NCI-H1105 treated with DMSO at 0.1 percent for 48 hours (cell line): ENCODE results near the gene FCGR2B.
"Not testable (repeated sequence)": the region's sequence is repeated elsewhere in the genome, so short reads cannot be mapped to it uniquely, and the experiment has no call there.

Source experiments
- DNase-seq: peaks from one replicate; lab custom pipeline; 2025; lab: John Stamatoyannopoulos, UW

The FCGR2B gene

GRCh38 chr1:161647507-161648360 is 15.2 kb upstream of the FCGR2B start:
- peak; percentile 26 for DNase-seq

GRCh38 chr1:161653541-161653940 is 9.4 kb upstream of the FCGR2B start:
- not testable (repeated sequence) for DNase-seq

GRCh38 chr1:161653971-161654370 is 9.0 kb upstream of the FCGR2B start:
- not testable (repeated sequence) for DNase-seq

- not testable (repeated sequence) for DNase-seq
These were observed 4.4 kb upstream of the FCGR2B start for GRCh38 chr1:161658524-161658923.

GRCh38 chr1:161661660-161662311 is 1.2 kb upstream of the FCGR2B start:
- DNase-seq, result not testable (repeated sequence)

- not testable (repeated sequence) for DNase-seq
These were observed 626 bp downstream of the FCGR2B start for GRCh38 chr1:161663569-161663968.

GRCh38 chr1:161664689-161665088 is 1.7 kb downstream of the FCGR2B start:
- DNase-seq, result not testable (repeated sequence)

GRCh38 chr1:161671045-161672020 is 8.4 kb downstream of the FCGR2B start:
- DNase-seq, result not testable (repeated sequence)

GRCh38 chr1:161673437-161673836 is 10.5 kb downstream of the FCGR2B start:
- not testable (repeated sequence) for DNase-seq

- DNase-seq, result not testable (repeated sequence)
These were observed 11.5 kb downstream of the FCGR2B start for GRCh38 chr1:161674447-161674846.

GRCh38 chr1:161674908-161675307 is 12.0 kb downstream of the FCGR2B start:
- DNase-seq, result not testable (repeated sequence)

- no peak for DNase-seq
These were observed 13.5 kb downstream of the FCGR2B start for GRCh38 chr1:161676441-161676840.

- DNase-seq, result no peak
These were observed 14.2 kb downstream of the FCGR2B start for GRCh38 chr1:161676958-161677689.

GRCh38 chr1:161678500-161678899 is 15.6 kb downstream of the FCGR2B start:
- DNase-seq, result no peak

- no peak for DNase-seq
These were observed 18.9 kb downstream of the FCGR2B start for GRCh38 chr1:161681879-161682278.

- no peak for DNase-seq
These were observed 26.0 kb downstream of the FCGR2B start for GRCh38 chr1:161688946-161689345.

- no peak for DNase-seq
These were observed 28.9 kb downstream of the FCGR2B start for GRCh38 chr1:161691846-161692245.

GRCh38 chr1:161693020-161693712 is 30.2 kb downstream of the FCGR2B start:
- DNase-seq, result not testable (repeated sequence)

GRCh38 chr1:161698302-161698701 is 35.4 kb downstream of the FCGR2B start:
- DNase-seq, result not testable (repeated sequence)

GRCh38 chr1:161702250-161702649 is 39.3 kb downstream of the FCGR2B start:
- no peak for DNase-seq

- DNase-seq, result no peak
These were observed 42.6 kb downstream of the FCGR2B start for GRCh38 chr1:161705537-161705936.
